PC-3 (cell line): ENCODE results near the gene KDM4C.

Experiments
- CTCF ChIP-seq: fragments of 300-600 bp; sonication (generic); conservative IDR thresholded peaks from 2 replicates; pipeline ENCODE4 v1.5.1; 2017; ENCODE audit warnings: antibody characterized with exemption, low read depth, mild to moderate bottlenecking, low read length
- EZH2 ChIP-seq: fragments of 300-600 bp; sonication (generic); IDR thresholded peaks from one replicate; pipeline ENCODE4 v1.6.1; 2017; ENCODE audit warnings: antibody characterized with exemption, mild to moderate bottlenecking, low read length; ENCODE audit not compliant: unreplicated experiment

GRCh38 chr9:7028591-7028990 is 270.8 kb downstream of the KDM4C start:
- TF ChIP-seq CTCF (no peak), EZH2 (no peak)
